22Rv1 (cell line): ENCODE measurements around the gene PPP1R1A.

Experiments used
- CTCF ChIP-seq: fragments of 450-650 bp; IDR thresholded peaks from 2 replicates; pipeline ENCODE4 v1.5.1; 2017; ENCODE audit warnings: mild to moderate bottlenecking
- ZFX ChIP-seq: fragments of 450-650 bp; IDR thresholded peaks from 2 replicates; pipeline ENCODE4 v1.6.1; 2017; ENCODE audit warnings: antibody characterized with exemption, borderline replicate concordance

- no peak for TF ChIP-seq CTCF
- no peak for TF ChIP-seq ZFX
Observed at GRCh38 chr12:54589964-54590363, 1.5 kb upstream of the PPP1R1A start.
